ENCODE data around the gene EIF4G1. TPM values are rescaled to one million over a fixed set of nuclear protein-coding genes. Genes with fewer than 3 reads are reported as not detected.

Gene EIF4G1
- total and polyA plus RNA-seq, 8 donors = 118 to 207 (median 174) TPM

GRCh38 chr3:184351511-184352148 is 37.2 kb downstream of the EIF4G1 start:
- H3K27me3 ChIP-seq = no peaks in the 10 kb centered on the region
- no peak overlapping the region for H3K4me3 ChIP-seq
- no peaks in the 10 kb centered on the region for H3K9me3 ChIP-seq
- no peak for TF ChIP-seq CTCF (IDR thresholded peaks at IDR 0.05)
- ATAC-seq (peak in 1 of 4 donors; percentile 2), DNase-seq (peak in 1 of 6 donors; percentile 50), FAIRE-seq (no peak)
- peak overlapping the region in 3 of 4 donors; percentile 28 to 72 (median 62) for H3K27ac ChIP-seq
- WGBS, 2 donors = 40 to 41% methylated on average over 9 of the region's 9 CpGs
- intact Hi-C loops (cut with DNase I) = no loop called here
- H3K36me3 ChIP-seq = no peaks in the 10 kb centered on the region
- H3K4me1 ChIP-seq = peaks cover 0 to 16% (median 5%) of the 10 kb centered on the region in 3 donors

DNA sequence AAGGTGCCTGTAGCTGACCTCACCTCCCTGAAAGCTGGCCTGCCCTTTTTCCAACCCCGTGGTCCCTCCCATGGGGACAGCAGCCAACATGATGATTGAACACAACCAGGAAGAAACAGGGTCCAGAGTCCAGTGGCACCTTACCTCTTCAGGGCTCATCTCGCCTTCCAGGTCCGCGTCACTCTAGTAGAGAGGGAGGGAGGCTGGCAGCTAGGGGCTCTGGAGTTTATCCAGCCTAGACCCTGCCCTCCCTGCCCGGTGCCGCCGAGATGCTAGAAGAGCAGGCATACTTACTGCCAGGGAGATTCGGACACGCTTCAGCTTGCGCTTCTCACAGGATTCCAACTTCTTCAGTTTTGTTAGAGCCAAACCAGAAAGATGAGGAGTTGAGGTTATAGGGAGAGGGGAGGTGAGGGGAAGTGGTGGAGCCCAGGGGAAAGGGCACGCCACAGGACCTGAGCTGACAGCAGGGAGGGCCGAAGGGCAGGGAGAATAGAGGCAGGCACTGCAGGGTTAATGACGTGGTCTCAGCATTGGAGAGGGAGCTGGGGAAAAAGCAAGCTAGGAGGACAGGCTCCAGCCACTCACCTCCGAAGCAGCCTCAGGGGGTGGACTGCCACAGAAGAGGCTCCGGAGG is 37.9 kb downstream of the EIF4G1 start:
- FAIRE-seq = no peak
- H3K36me3 ChIP-seq = no peaks in the 10 kb centered on the region
- no peak overlapping the region for H3K4me3 ChIP-seq
- H3K4me1 ChIP-seq = peaks cover 0 to 16% (median 5%) of the 10 kb centered on the region in 3 donors
- DNase-seq = peak in 5 of 6 donors; percentile 74 to 81 (median 79)
- TF ChIP-seq CTCF (IDR thresholded peaks at IDR 0.05) = no peak
- H3K9me3 ChIP-seq = no peaks in the 10 kb centered on the region
- peak; percentile 80 to 90 (median 84) for ATAC-seq
- intact Hi-C loops (cut with DNase I) = no loop called here
- peak overlapping the region; percentile 12 to 72 (median 45) for H3K27ac ChIP-seq
- no peaks in the 10 kb centered on the region for H3K27me3 ChIP-seq
- WGBS, 2 donors = 43 to 48% methylated on average over 15 of the region's 15 CpGs

- WGBS, 2 donors = 83 to 87% methylated on average over 10 to 11 of the region's 11 CpGs
- TF ChIP-seq CTCF (IDR thresholded peaks at IDR 0.05) = no peak
- Histone ChIP-seq H3K4me3 (no peak overlapping the region), H3K27me3 (no peaks in the 10 kb centered on the region), H3K27ac (peak overlapping the region; percentile 12 to 72 (median 36)), H3K36me3 (no peaks in the 10 kb centered on the region), H3K4me1 (peaks cover 0 to 16% (median 5%) of the 10 kb centered on the region in 3 donors), H3K9me3 (no peaks in the 10 kb centered on the region)
- intact Hi-C loops (cut with DNase I) = no loop called here
- DNase-seq = peak in 1 of 6 donors; percentile 36
- no peak for FAIRE-seq
- no peak for ATAC-seq
Observed at GRCh38 chr3:184352897-184353545, 38.6 kb downstream of the EIF4G1 start.

DNA sequence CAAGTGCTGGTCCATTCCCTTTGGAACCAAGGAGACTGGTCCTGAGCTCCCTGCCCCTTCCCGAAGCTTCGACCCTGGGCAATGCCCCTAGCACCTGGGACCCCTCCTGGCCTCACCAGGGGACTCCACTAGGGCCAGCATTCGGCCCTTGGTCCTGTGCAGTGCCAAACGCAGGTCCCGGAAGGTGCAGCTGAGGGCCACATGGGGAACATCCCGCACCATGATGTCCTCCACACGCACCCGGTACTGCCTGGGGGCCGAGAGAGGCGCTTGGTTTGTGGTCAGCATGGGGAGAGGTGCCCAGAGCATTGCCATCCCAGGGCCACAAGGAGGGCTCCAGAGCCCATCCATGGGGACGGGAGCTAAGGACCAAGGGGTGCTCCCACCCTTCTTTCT is 39.1 kb downstream of the EIF4G1 start:
- Histone ChIP-seq H3K9me3 (no peaks in the 10 kb centered on the region), H3K27me3 (no peaks in the 10 kb centered on the region), H3K4me3 (no peak overlapping the region), H3K4me1 (peaks cover 0 to 16% (median 5%) of the 10 kb centered on the region in 3 donors), H3K27ac (no peak overlapping the region), H3K36me3 (no peaks in the 10 kb centered on the region)
- ATAC-seq (no peak), DNase-seq (peak in 1 of 6 donors; percentile 68), FAIRE-seq (no peak)
- WGBS, 2 donors = 88% methylated on average over 11 of the region's 11 CpGs
- intact Hi-C loops (cut with DNase I) = no loop called here
- TF ChIP-seq CTCF (IDR thresholded peaks at IDR 0.05) = no peak
